Ascending aorta (tissue), 2 donors: ENCODE measurements around the gene NCOA1. TPM values are rescaled to one million over a fixed set of nuclear protein-coding genes. Genes with fewer than 3 reads are reported as not detected.

ENCODE experiments used
- DNase-seq, 2 donors: peaks; one replicate each; pipeline ENCODE4 v3.0.0-alpha.2; 2019; ENCODE audit warnings: low spot score in 2 of 2
- H3K27ac ChIP-seq, 2 donors: fragments of 200-600 bp; sonication (generic); one replicate each; pipeline ENCODE4 v1.5.1; 2016 to 2017; ENCODE audit warnings: mild to moderate bottlenecking in 1 of 2
- H3K27me3 ChIP-seq: fragments of 200-600 bp; sonication (generic); one replicate; pipeline ENCODE4 v1.5.1; 2017
- H3K36me3 ChIP-seq, 2 donors: fragments of 200-600 bp; sonication (generic); one replicate each; pipeline ENCODE4 v1.5.1; 2016
- H3K4me1 ChIP-seq, 2 donors: fragments of 200-600 bp; sonication (generic); one replicate each; pipeline ENCODE4 v1.5.1; 2016 to 2017; ENCODE audit warnings: mild to moderate bottlenecking in 1 of 2
- H3K4me3 ChIP-seq, 2 donors: fragments of 200-600 bp; sonication (generic); one replicate each; pipeline ENCODE4 v1.5.1; 2016 to 2017; ENCODE audit warnings: mild to moderate bottlenecking in 1 of 2
- H3K9me3 ChIP-seq, 2 donors: fragments of 200-600 bp; sonication (generic); one replicate each; pipeline ENCODE4 v1.5.1; 2016
- CTCF ChIP-seq, 3 experiments: fragments of 200-600 bp in 2 of 3; fragments of 450-650 bp in 1 of 3; sonication (generic) in 2 of 3; IDR thresholded peaks; one replicate each; pipeline ENCODE4 v1.5.1; 2016 to 2019; ENCODE audit warnings: antibody characterized with exemption in 3 of 3, mild to moderate bottlenecking in 1 of 3, moderate library complexity in 1 of 3
- intact Hi-C: fragments of 100-400 bp; cut with DNase I; formaldehyde crosslinking; loops from one replicate; pipeline ENCODE4 v1.15.1; 2023
- total RNA-seq: library from RNA; depleted of rRNA; stranded (reverse); fragments of >200 nt; gene quantifications from one replicate; pipeline ENCODE4 v1.1.0, GENCODE V29; 2016

The NCOA1 gene
- total RNA-seq, 1 donor from 2014 or later = 19.3 TPM

GRCh38 chr2:24515831-24516230 is 24.8 kb downstream of the NCOA1 start:
- H3K27me3 ChIP-seq = no peaks in the 10 kb centered on the region
- DNase-seq = no peak
- H3K4me1 ChIP-seq = peaks cover 5 to 21% of the 10 kb centered on the region in 2 donors
- intact Hi-C loops = no loop called here
- no peak overlapping the region for H3K27ac ChIP-seq
- no peaks in the 10 kb centered on the region for H3K36me3 ChIP-seq
- H3K9me3 ChIP-seq = no peaks in the 10 kb centered on the region
- no peak for TF ChIP-seq CTCF (IDR thresholded peaks at IDR 0.05)
- H3K4me3 ChIP-seq = no peak overlapping the region

- Histone ChIP-seq H3K4me3 (no peak overlapping the region), H3K27me3 (no peaks in the 10 kb centered on the region), H3K4me1 (peaks cover 4 to 16% of the 10 kb centered on the region in 2 donors), H3K36me3 (no peaks in the 10 kb centered on the region), H3K9me3 (no peaks in the 10 kb centered on the region), H3K27ac (no peak overlapping the region)
- no peak for DNase-seq
- no peak for TF ChIP-seq CTCF (IDR thresholded peaks at IDR 0.05)
- intact Hi-C loops = no loop called here
Measured at GRCh38 chr2:24517247-24517646, 26.2 kb downstream of the NCOA1 start.

- no peaks in the 10 kb centered on the region for H3K36me3 ChIP-seq
- DNase-seq = no peak
- no peaks in the 10 kb centered on the region for H3K27me3 ChIP-seq
- H3K9me3 ChIP-seq = no peaks in the 10 kb centered on the region
- H3K27ac ChIP-seq = no peak overlapping the region
- intact Hi-C loops = no loop called here
- no peak for TF ChIP-seq CTCF (IDR thresholded peaks at IDR 0.05)
- H3K4me1 ChIP-seq = peaks cover 0 to 2% of the 10 kb centered on the region in 2 donors
- no peak overlapping the region for H3K4me3 ChIP-seq
Measured at GRCh38 chr2:24520175-24520574, 29.1 kb downstream of the NCOA1 start.

- no peak for DNase-seq
- Histone ChIP-seq H3K4me3 (no peak overlapping the region), H3K9me3 (no peaks in the 10 kb centered on the region), H3K36me3 (no peaks in the 10 kb centered on the region), H3K4me1 (no peaks in the 10 kb centered on the region), H3K27me3 (no peaks in the 10 kb centered on the region), H3K27ac (no peak overlapping the region)
- intact Hi-C loops = no loop called here
- TF ChIP-seq CTCF (IDR thresholded peaks at IDR 0.05) = no peak
Measured at GRCh38 chr2:24521162-24521857, 30.3 kb downstream of the NCOA1 start.

- DNase-seq = no peak
- no peaks in the 10 kb centered on the region for H3K9me3 ChIP-seq
- H3K36me3 ChIP-seq = no peaks in the 10 kb centered on the region
- no peak overlapping the region for H3K27ac ChIP-seq
- intact Hi-C loops = no loop called here
- no peak for TF ChIP-seq CTCF (IDR thresholded peaks at IDR 0.05)
- no peak overlapping the region for H3K4me3 ChIP-seq
- no peaks in the 10 kb centered on the region for H3K4me1 ChIP-seq
- H3K27me3 ChIP-seq = no peaks in the 10 kb centered on the region
Measured at GRCh38 chr2:24521975-24522639, 31.1 kb downstream of the NCOA1 start.
